Lower leg skin (tissue), 3 donors: ENCODE results near the gene FBXO3.

Experiments
- CTCF ChIP-seq, 3 donors: fragments of 450-650 bp; IDR thresholded peaks; one replicate each; pipeline ENCODE4 v1.5.1; 2016; ENCODE audit warnings: antibody characterized with exemption in 3 of 3, mild to moderate bottlenecking in 3 of 3, moderate library complexity in 2 of 3
- POLR2A ChIP-seq, 2 donors: fragments of 450-650 bp; IDR thresholded peaks; one replicate each; pipeline ENCODE4 v1.6.1; 2016 to 2017; ENCODE audit warnings: antibody characterized with exemption in 2 of 2, mild to moderate bottlenecking in 1 of 2, moderate library complexity in 1 of 2

GRCh38 chr11:33731723-33732531 lies 42.4 kb downstream of the FBXO3 start:
- TF ChIP-seq POLR2A (IDR thresholded peaks at IDR 0.05), result no peak
- TF ChIP-seq CTCF (IDR thresholded peaks at IDR 0.05), result no peak
